GM19099 (cell line): ENCODE results near the gene NOS3.

Source experiments
- POLR2A ChIP-seq: IDR thresholded peaks from 3 replicates; pipeline ENCODE4 v1.6.1; 2011; ENCODE audit warnings: low read depth; ENCODE audit not compliant: insufficient read length; ENCODE audit errors: extremely low read depth

NOS3 gene

GRCh38 chr7:151009327-151010036, 18.7 kb downstream of the NOS3 start:
- no peak for TF ChIP-seq POLR2A

DNA sequence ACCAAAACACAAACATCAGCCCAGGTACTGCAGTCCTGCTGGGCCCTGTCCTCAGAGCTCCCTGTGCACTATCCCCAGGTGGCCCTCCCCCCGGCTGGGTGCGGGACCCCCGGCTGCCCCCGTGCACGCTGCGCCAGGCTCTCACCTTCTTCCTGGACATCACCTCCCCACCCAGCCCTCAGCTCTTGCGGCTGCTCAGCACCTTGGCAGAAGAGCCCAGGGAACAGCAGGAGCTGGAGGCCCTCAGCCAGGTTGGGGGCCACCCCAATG, 19.2 kb downstream of the NOS3 start:
- TF ChIP-seq POLR2A: no peak

- no peak for TF ChIP-seq POLR2A
Measured at GRCh38 chr7:151010307-151011096, 19.7 kb downstream of the NOS3 start.

GRCh38 chr7:151011097-151011409, 20.2 kb downstream of the NOS3 start:
- no peak for TF ChIP-seq POLR2A

GRCh38 chr7:151012031-151012692, 21.3 kb downstream of the NOS3 start:
- TF ChIP-seq POLR2A: no peak

GRCh38 chr7:151012911-151013347, 22.1 kb downstream of the NOS3 start:
- TF ChIP-seq POLR2A: no peak

DNA sequence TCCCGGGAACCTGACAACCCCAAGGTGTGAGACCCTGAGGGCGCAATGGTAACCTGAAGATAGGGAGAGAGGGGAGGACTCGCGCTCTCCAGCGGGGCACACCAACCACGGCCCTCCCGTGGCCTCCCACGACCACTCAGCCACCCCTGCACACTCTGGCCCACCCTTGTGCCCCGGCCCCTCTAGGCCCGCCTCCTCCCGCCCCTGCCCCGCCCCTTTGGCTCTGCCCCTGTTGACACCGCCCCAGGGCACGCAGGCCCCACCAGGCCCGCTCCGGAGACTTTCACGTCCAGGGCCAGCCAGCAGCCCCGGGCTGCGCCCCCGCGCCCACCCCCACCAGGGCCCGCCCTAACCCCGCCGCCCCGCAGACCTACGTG, 22.5 kb downstream of the NOS3 start:
- TF ChIP-seq POLR2A: no peak

DNA sequence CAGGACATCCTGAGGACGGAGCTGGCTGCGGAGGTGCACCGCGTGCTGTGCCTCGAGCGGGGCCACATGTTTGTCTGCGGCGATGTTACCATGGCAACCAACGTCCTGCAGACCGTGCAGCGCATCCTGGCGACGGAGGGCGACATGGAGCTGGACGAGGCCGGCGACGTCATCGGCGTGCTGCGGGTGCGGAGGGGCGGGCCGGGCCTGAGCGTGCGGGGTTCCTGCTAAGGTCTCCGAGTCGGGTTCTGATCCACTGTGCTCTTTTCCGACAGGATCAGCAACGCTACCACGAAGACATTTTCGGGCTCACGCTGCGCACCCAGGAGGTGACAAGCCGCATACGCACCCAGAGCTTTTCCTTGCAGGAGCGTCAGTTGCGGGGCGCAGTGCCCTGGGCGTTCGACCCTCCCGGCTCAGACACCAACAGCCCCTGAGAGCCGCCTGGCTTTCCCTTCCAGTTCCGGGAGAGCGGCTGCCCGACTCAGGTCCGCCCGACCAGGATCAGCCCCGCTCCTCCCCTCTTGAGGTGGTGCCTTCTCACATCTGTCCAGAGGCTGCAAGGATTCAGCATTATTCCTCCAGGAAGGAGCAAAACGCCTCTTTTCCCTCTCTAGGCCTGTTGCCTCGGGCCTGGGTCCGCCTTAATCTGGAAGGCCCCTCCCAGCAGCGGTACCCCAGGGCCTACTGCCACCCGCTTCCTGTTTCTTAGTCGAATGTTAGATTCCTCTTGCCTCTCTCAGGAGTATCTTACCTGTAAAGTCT, 23.1 kb downstream of the NOS3 start:
- peak; percentile 37 for TF ChIP-seq POLR2A

DNA sequence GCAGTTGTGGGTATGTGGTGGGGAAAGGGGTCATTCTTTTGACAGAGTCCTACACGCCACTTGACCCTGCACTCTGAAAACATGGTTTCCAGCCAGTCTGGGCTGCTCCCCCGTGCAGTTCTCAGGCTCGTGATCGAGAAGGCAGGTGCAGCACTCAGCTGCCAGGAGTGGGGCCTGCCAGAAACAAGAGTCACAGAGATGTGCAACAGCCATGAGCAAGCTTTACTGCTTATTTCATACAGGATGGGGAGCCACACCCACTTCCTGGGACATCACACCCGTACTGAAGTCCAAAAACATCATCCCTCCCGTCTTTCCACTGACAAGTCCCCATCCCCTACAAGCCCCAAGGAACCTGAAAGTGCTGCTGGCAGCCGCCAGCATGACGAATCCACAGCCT, 24.1 kb downstream of the NOS3 start:
- no peak for TF ChIP-seq POLR2A

- TF ChIP-seq POLR2A: no peak
Measured at GRCh38 chr7:151015967-151016366, 25.1 kb downstream of the NOS3 start.

GRCh38 chr7:151016505-151016904, 25.7 kb downstream of the NOS3 start:
- no peak for TF ChIP-seq POLR2A

DNA sequence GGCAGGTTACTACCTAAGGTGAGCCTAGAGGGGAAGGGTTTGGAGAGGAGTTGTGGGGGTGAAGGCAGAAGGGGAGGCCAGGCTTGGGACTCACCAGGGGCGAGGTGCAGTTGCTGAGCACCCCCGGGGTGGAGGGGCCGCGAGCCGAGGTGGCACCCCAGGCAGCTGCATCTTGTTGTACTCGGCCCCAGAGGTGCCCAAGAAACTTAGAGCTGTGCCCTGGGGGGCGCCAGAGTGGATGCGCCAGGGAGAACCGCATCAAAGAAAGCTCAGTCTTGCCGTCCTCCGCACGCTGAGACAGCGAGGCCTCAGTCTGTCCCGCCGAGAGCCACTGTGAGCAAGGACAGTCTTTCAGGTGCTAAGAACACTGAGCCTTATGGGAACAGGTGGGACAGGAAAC, 26.1 kb downstream of the NOS3 start:
- no peak for TF ChIP-seq POLR2A

DNA sequence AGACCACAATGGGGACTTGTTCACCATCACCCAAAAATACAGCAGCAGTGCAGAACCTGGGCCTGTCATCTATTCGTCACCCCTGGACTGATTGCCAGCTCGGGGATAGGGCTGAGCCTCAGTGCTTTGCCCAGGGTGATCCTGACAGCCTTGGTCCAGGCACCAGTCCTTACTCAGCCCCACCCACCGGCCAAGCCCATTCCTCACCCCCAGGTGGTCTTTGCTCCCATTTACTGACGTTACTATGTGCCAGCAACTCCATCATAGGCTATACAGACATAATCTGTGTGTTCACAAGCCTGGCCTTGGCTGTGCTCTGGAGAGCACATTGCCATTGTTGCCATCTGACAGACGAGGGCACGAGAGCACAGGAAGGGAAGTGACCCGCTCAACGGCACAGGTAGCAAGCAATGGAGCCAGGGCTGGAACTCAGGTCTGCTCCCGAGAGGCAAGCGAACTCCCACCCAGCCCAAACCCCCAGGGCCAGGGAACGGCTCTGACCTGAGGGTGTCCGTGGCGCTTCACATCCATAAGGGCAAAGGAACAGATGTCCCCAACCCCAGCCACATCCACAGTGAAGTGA, 26.6 kb downstream of the NOS3 start:
- no peak for TF ChIP-seq POLR2A

DNA sequence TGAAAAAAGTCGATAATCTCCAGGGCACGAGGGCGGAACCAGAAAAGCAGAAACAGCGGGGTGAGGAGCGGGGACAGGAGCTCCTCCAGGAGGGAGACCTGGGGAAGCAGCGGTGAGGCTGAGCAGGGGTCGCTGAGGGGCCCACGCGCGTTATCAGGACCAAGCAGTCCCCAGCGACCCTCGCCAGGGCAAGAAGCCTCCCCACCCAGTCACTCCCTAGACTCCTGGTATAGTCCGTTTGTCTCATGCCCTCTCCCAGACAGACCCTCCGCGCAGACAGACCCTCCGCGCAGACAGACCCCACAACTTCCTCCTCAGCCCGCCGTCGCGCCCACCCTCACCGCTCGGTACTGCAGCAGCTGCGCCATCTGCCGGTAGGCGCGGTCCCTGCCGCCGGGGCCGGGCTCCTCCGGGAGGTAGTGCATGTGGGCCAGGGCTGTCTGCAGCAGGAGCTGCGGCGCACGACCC, 27.2 kb downstream of the NOS3 start:
- TF ChIP-seq POLR2A: no peak
